Liver (tissue), 9 donors: ENCODE measurements around the gene GATM. TPM values are rescaled to one million over a fixed set of nuclear protein-coding genes. Genes with fewer than 3 reads are reported as not detected.

Experiments used
- DNase-seq: peaks from one replicate; pipeline ENCODE4 v3.0.0-alpha.2; 2017; ENCODE audit warnings: low spot score
- H3K27ac ChIP-seq, 2 donors: one replicate each; pipeline ENCODE4 v1.7.0; 2013; ENCODE audit warnings: inconsistent platforms in 2 of 2, low read length in 2 of 2, control low read depth in 1 of 2, low read depth in 1 of 2, mild to moderate bottlenecking in 1 of 2
- H3K27me3 ChIP-seq, 4 donors: one replicate each; pipeline versions ENCODE4 v1.6.1 to v1.7.0; 2013; ENCODE audit warnings: low read length in 3 of 4, inconsistent platforms in 1 of 4, mild to moderate bottlenecking in 1 of 4, moderate library complexity in 1 of 4; ENCODE audit not compliant: control insufficient read depth in 4 of 4, insufficient read depth in 4 of 4
- H3K36me3 ChIP-seq, 4 donors: one replicate each; pipeline versions ENCODE4 v1.6.1 to v1.7.0; 2013; ENCODE audit warnings: low read length in 3 of 4, mild to moderate bottlenecking in 3 of 4, low read depth in 1 of 4, moderate library complexity in 1 of 4; ENCODE audit not compliant: control insufficient read depth in 4 of 4, insufficient read depth in 3 of 4
- H3K4me1 ChIP-seq, 4 donors: one replicate each; pipeline versions ENCODE4 v1.6.1 to v1.7.0; 2013; ENCODE audit warnings: low read length in 3 of 4, mild to moderate bottlenecking in 3 of 4, moderate library complexity in 1 of 4; ENCODE audit not compliant: control insufficient read depth in 4 of 4, insufficient read depth in 4 of 4
- H3K4me3 ChIP-seq, 3 donors: one replicate each; pipeline versions ENCODE4 v1.6.1 to v1.7.0; 2013; ENCODE audit warnings: low read length in 3 of 3, control low read depth in 1 of 3, low read depth in 1 of 3, mild to moderate bottlenecking in 1 of 3
- H3K9ac ChIP-seq, 2 donors: one replicate each; pipeline ENCODE4 v1.7.0; 2013; ENCODE audit warnings: low read length in 2 of 2, mild to moderate bottlenecking in 2 of 2, moderate library complexity in 2 of 2, control low read depth in 1 of 2, low read depth in 1 of 2
- H3K9me3 ChIP-seq, 4 donors: one replicate each; pipeline versions ENCODE4 v1.6.1 to v1.7.0; 2013; ENCODE audit warnings: low read length in 3 of 4; ENCODE audit not compliant: control insufficient read depth in 4 of 4
- EGR1 ChIP-seq, 2 donors: IDR thresholded peaks; 2 replicates each; pipeline ENCODE4 v1.6.1; 2016 to 2018; ENCODE audit warnings: antibody characterized with exemption in 2 of 2, low read depth in 2 of 2
- FOXA1 ChIP-seq: IDR thresholded peaks from 2 replicates; pipeline ENCODE4 v1.6.1; 2016; ENCODE audit warnings: antibody characterized with exemption
- FOXA2 ChIP-seq: IDR thresholded peaks from 2 replicates; pipeline ENCODE4 v1.6.1; 2016; ENCODE audit warnings: antibody characterized with exemption
- GABPA ChIP-seq, 2 donors: IDR thresholded peaks in 1 of 2; conservative IDR thresholded peaks in 1 of 2; 2 replicates each; pipeline ENCODE4 v1.6.1; 2016; ENCODE audit warnings: antibody characterized with exemption in 2 of 2, mild to moderate bottlenecking in 1 of 2, moderate library complexity in 1 of 2
- HNF4A ChIP-seq, 2 donors: conservative IDR thresholded peaks; 2 replicates each; pipeline ENCODE4 v1.6.1; 2016; ENCODE audit warnings: antibody characterized with exemption in 2 of 2, mild to moderate bottlenecking in 2 of 2
- HNF4G ChIP-seq: IDR thresholded peaks from 2 replicates; pipeline ENCODE4 v1.6.1; 2016; ENCODE audit warnings: antibody characterized with exemption
- JUND ChIP-seq, 2 donors: IDR thresholded peaks; 2 replicates each; pipeline ENCODE4 v1.6.1; 2016; ENCODE audit warnings: antibody characterized with exemption in 2 of 2
- NR2F2 ChIP-seq: IDR thresholded peaks from 2 replicates; pipeline ENCODE4 v1.6.1; 2016; ENCODE audit warnings: antibody characterized with exemption
- RAD21 ChIP-seq, 2 donors: IDR thresholded peaks; 2 replicates each; pipeline ENCODE4 v1.6.1; 2016; ENCODE audit warnings: antibody characterized with exemption in 2 of 2, mild to moderate bottlenecking in 2 of 2
- RXRA ChIP-seq, 2 donors: IDR thresholded peaks; 2 replicates each; pipeline ENCODE4 v1.6.1; 2017 to 2018; ENCODE audit warnings: antibody characterized with exemption in 2 of 2, mild to moderate bottlenecking in 1 of 2
- SP1 ChIP-seq: IDR thresholded peaks from 2 replicates; pipeline ENCODE4 v1.6.1; 2018; ENCODE audit warnings: antibody characterized with exemption, mild to moderate bottlenecking
- TAF1 ChIP-seq: conservative IDR thresholded peaks from 2 replicates; pipeline ENCODE4 v1.6.1; 2016; ENCODE audit warnings: antibody characterized with exemption, mild to moderate bottlenecking
- YY1 ChIP-seq: IDR thresholded peaks from 2 replicates; pipeline ENCODE4 v1.6.1; 2016; ENCODE audit warnings: antibody characterized with exemption, mild to moderate bottlenecking
- WGBS: extraction: QIAGEN DNeasy Blood & Tissue Kit; methylation state at CpG from one replicate; pipeline ENCODE4 v1.1.7; 2013; 5-methylcytosine and 5-hydroxymethylcytosine counted together
- polyA plus RNA-seq, 2 donors: library from polyadenylated mRNA; stranded (reverse) in 1 of 2; unstranded in 1 of 2; fragments of 200-250 nt in 1 of 2; fragments of >200 nt in 1 of 2; fragmentation: Nextera tagmentation in 1 of 2; extraction: Ambion mirVana in 1 of 2; gene quantifications; one replicate each; pipeline versions ENCODE4 v1.2.1 to v1.2.3, GENCODE V29; 2013 to 2015
- total RNA-seq, 2 donors: library from RNA; depleted of rRNA; stranded (reverse); fragments of >200 nt; gene quantifications; one replicate each; pipeline ENCODE4 v1.2.3, GENCODE V29; 2014
- TF ChIP-seq, protein P1 (sequence below): IDR thresholded peaks from 2 replicates; pipeline ENCODE4 v1.6.1; 2016; ENCODE audit warnings: antibody characterized with exemption, mild to moderate bottlenecking
- TF ChIP-seq, protein P2 (sequence below): IDR thresholded peaks from 2 replicates; pipeline ENCODE4 v1.6.1; 2016; ENCODE audit warnings: antibody characterized with exemption
- TF ChIP-seq, protein P3 (sequence below): IDR thresholded peaks from 2 replicates; pipeline ENCODE4 v1.6.1; 2016; ENCODE audit warnings: antibody characterized with exemption
- TF ChIP-seq, protein P4 (sequence below): IDR thresholded peaks from 2 replicates; pipeline ENCODE4 v1.6.1; 2016; ENCODE audit warnings: antibody characterized with exemption
- TF ChIP-seq, protein P5 (sequence below): fragments of 150-350 bp; IDR thresholded peaks from 2 replicates; pipeline ENCODE4 v1.5.1; 2017; ENCODE audit warnings: improper control_type of control experiment, low read depth, low read length; ENCODE audit not compliant: missing input control
- donor health status: healthy.
- donor health status: healthy.
- donor health status: healthy.
- donor health status: healthy.
- donor health status: healthy.

Gene GATM
- total and polyA plus RNA-seq, 4 donors, result 401 to 1,079 (median 674) TPM

DNA sequence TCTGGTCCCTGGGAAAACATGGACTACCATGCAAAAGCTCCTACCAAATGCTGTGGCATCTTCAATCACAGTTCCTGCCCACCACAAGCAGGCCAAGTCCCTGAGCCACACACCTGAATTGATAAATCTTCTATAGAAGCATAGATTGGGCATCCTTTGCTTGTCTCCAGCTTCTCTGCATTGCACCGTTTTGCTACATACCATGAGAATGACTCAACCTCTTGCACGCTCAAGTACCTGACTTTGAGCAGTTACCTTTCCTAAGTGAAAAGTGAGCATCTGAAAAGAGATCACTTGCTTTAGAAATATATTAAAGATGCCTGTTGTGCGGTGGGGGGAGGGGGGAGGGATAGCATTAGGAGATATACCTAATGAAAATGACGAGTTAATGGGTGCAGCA, 31.3 kb downstream of the GATM start:
- no peaks in the 10 kb centered on the region for H3K36me3 ChIP-seq
- TF ChIP-seq EGR1 (IDR thresholded peaks at IDR 0.05; ENCODE audit: low read depth in 2 of 2), result no peak
- no peak for TF ChIP-seq SP1
- TF ChIP-seq, protein P1, sequence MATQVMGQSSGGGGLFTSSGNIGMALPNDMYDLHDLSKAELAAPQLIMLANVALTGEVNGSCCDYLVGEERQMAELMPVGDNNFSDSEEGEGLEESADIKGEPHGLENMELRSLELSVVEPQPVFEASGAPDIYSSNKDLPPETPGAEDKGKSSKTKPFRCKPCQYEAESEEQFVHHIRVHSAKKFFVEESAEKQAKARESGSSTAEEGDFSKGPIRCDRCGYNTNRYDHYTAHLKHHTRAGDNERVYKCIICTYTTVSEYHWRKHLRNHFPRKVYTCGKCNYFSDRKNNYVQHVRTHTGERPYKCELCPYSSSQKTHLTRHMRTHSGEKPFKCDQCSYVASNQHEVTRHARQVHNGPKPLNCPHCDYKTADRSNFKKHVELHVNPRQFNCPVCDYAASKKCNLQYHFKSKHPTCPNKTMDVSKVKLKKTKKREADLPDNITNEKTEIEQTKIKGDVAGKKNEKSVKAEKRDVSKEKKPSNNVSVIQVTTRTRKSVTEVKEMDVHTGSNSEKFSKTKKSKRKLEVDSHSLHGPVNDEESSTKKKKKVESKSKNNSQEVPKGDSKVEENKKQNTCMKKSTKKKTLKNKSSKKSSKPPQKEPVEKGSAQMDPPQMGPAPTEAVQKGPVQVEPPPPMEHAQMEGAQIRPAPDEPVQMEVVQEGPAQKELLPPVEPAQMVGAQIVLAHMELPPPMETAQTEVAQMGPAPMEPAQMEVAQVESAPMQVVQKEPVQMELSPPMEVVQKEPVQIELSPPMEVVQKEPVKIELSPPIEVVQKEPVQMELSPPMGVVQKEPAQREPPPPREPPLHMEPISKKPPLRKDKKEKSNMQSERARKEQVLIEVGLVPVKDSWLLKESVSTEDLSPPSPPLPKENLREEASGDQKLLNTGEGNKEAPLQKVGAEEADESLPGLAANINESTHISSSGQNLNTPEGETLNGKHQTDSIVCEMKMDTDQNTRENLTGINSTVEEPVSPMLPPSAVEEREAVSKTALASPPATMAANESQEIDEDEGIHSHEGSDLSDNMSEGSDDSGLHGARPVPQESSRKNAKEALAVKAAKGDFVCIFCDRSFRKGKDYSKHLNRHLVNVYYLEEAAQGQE, result no peak
- TF ChIP-seq HNF4A (conservative IDR thresholded peaks at IDR 0.05), result no peak
- TF ChIP-seq, protein P2, sequence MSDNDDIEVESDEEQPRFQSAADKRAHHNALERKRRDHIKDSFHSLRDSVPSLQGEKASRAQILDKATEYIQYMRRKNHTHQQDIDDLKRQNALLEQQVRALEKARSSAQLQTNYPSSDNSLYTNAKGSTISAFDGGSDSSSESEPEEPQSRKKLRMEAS, result no peak
- no peak for TF ChIP-seq FOXA1
- TF ChIP-seq RAD21 (IDR thresholded peaks at IDR 0.05), result no peak
- no peak for TF ChIP-seq GABPA (IDR thresholded peaks at IDR 0.05 in 1 of 2, conservative IDR thresholded peaks at IDR 0.05 in 1 of 2)
- TF ChIP-seq FOXA2, result no peak
- TF ChIP-seq, protein P3, sequence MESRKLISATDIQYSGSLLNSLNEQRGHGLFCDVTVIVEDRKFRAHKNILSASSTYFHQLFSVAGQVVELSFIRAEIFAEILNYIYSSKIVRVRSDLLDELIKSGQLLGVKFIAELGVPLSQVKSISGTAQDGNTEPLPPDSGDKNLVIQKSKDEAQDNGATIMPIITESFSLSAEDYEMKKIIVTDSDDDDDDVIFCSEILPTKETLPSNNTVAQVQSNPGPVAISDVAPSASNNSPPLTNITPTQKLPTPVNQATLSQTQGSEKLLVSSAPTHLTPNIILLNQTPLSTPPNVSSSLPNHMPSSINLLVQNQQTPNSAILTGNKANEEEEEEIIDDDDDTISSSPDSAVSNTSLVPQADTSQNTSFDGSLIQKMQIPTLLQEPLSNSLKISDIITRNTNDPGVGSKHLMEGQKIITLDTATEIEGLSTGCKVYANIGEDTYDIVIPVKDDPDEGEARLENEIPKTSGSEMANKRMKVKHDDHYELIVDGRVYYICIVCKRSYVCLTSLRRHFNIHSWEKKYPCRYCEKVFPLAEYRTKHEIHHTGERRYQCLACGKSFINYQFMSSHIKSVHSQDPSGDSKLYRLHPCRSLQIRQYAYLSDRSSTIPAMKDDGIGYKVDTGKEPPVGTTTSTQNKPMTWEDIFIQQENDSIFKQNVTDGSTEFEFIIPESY, result no peak
- no peak for TF ChIP-seq HNF4G
- no peak for TF ChIP-seq TAF1
- TF ChIP-seq JUND (IDR thresholded peaks at IDR 0.05), result no peak
- TF ChIP-seq YY1, result no peak
- TF ChIP-seq, protein P4, sequence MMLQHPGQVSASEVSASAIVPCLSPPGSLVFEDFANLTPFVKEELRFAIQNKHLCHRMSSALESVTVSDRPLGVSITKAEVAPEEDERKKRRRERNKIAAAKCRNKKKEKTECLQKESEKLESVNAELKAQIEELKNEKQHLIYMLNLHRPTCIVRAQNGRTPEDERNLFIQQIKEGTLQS, result no peak
- TF ChIP-seq, protein P5, sequence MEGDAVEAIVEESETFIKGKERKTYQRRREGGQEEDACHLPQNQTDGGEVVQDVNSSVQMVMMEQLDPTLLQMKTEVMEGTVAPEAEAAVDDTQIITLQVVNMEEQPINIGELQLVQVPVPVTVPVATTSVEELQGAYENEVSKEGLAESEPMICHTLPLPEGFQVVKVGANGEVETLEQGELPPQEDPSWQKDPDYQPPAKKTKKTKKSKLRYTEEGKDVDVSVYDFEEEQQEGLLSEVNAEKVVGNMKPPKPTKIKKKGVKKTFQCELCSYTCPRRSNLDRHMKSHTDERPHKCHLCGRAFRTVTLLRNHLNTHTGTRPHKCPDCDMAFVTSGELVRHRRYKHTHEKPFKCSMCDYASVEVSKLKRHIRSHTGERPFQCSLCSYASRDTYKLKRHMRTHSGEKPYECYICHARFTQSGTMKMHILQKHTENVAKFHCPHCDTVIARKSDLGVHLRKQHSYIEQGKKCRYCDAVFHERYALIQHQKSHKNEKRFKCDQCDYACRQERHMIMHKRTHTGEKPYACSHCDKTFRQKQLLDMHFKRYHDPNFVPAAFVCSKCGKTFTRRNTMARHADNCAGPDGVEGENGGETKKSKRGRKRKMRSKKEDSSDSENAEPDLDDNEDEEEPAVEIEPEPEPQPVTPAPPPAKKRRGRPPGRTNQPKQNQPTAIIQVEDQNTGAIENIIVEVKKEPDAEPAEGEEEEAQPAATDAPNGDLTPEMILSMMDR, result no peak
- no peak for TF ChIP-seq NR2F2
- no peak for TF ChIP-seq RXRA (IDR thresholded peaks at IDR 0.05)
- no peak overlapping the region for H3K9ac ChIP-seq
- 78% methylated on average over 4 of the region's 4 CpGs for WGBS
- no peak overlapping the region for H3K4me3 ChIP-seq
- peaks cover 5 to 61% (median 51%) of the 10 kb centered on the region in 4 donors for H3K4me1 ChIP-seq
- no peaks in the 10 kb centered on the region for H3K9me3 ChIP-seq
- H3K27ac ChIP-seq, result no peak overlapping the region
- H3K27me3 ChIP-seq, result no peaks in the 10 kb centered on the region
- no peak for DNase-seq
